Activated naive CD8-positive, alpha-beta T cell (primary cell): ENCODE data around the gene TNFRSF18.
A peak's percentile ranks its signal among the peaks of the same experiment; 100 is the strongest.

Experiments
- H3K27ac Mint-ChIP-seq: one replicate; pipeline ENCODE4 v1.8.0; 2021; ENCODE audit warnings: mixed read lengths
- H3K27me3 Mint-ChIP-seq: one replicate; pipeline ENCODE4 v1.8.0; 2021; ENCODE audit warnings: mixed read lengths
- H3K36me3 Mint-ChIP-seq: one replicate; pipeline ENCODE4 v1.8.0; 2021; ENCODE audit warnings: mixed read lengths
- H3K4me1 Mint-ChIP-seq: one replicate; pipeline ENCODE4 v1.8.0; 2021; ENCODE audit warnings: low read depth, mixed read lengths
- H3K4me3 Mint-ChIP-seq: one replicate; pipeline ENCODE4 v1.8.0; 2021; ENCODE audit warnings: mild to moderate bottlenecking, mixed read lengths
- H3K9me3 Mint-ChIP-seq: one replicate; pipeline ENCODE4 v1.8.0; 2021; ENCODE audit warnings: low read depth, mixed read lengths

TNFRSF18 gene

GRCh38 chr1:1156140-1157032 lies 50.0 kb downstream of the TNFRSF18 start:
- H3K4me3 Mint-ChIP-seq = peak overlapping the region; percentile 62
- H3K27ac Mint-ChIP-seq = peak overlapping the region; percentile 28
- no peaks in the 10 kb centered on the region for H3K4me1 Mint-ChIP-seq
- H3K9me3 Mint-ChIP-seq = peaks cover 6% of the 10 kb centered on the region
- H3K36me3 Mint-ChIP-seq = no peaks in the 10 kb centered on the region
- H3K27me3 Mint-ChIP-seq = no peaks in the 10 kb centered on the region

GRCh38 chr1:1155258-1155657 lies 51.1 kb downstream of the TNFRSF18 start:
- Mint-ChIP-seq H3K9me3 (peaks cover 6% of the 10 kb centered on the region), H3K27ac (no peak overlapping the region), H3K4me1 (no peaks in the 10 kb centered on the region), H3K4me3 (no peak overlapping the region), H3K27me3 (no peaks in the 10 kb centered on the region), H3K36me3 (no peaks in the 10 kb centered on the region)

GRCh38 chr1:1153874-1154273 lies 52.5 kb downstream of the TNFRSF18 start:
- Mint-ChIP-seq H3K4me1 (no peaks in the 10 kb centered on the region), H3K9me3 (peaks cover 6% of the 10 kb centered on the region), H3K36me3 (no peaks in the 10 kb centered on the region), H3K27ac (peak overlapping the region; percentile 41), H3K27me3 (no peaks in the 10 kb centered on the region), H3K4me3 (no peak overlapping the region)
